ENCODE results near the gene KCNIP3.

- no peak for TF ChIP-seq CTCF (IDR thresholded peaks at IDR 0.05)
- no peak for TF ChIP-seq POLR2A (IDR thresholded peaks at IDR 0.05)
These were observed 19.1 kb upstream of the KCNIP3 start for GRCh38 chr2:95278051-95278471.

Data from lower leg skin (tissue), 3 donors.